HFFc6 (cell line): ENCODE data around the gene SPRY1. TPM values are rescaled to one million over a fixed set of nuclear protein-coding genes. Genes with fewer than 3 reads are reported as not detected.

ENCODE experiments used
- DNase-seq: peaks from one replicate; pipeline ENCODE4 v3.0.0-alpha.2; 2018
- H3K27ac Mint-ChIP-seq: 2 replicates; pipeline ENCODE4 v1.8.0; 2020; ENCODE audit warnings: mild to moderate bottlenecking, mixed read lengths
- H3K27me3 Mint-ChIP-seq: 2 replicates; pipeline ENCODE4 v1.8.0; 2021; ENCODE audit warnings: mild to moderate bottlenecking, moderate library complexity, mixed read lengths; ENCODE audit not compliant: insufficient read depth
- H3K36me3 Mint-ChIP-seq: 2 replicates; pipeline ENCODE4 v1.8.0; 2021; ENCODE audit warnings: low read depth, mixed read lengths
- H3K4me1 Mint-ChIP-seq: 2 replicates; pipeline ENCODE4 v1.8.0; 2020; ENCODE audit warnings: low read depth, mixed read lengths
- H3K4me3 Mint-ChIP-seq: 2 replicates; pipeline ENCODE4 v1.8.0; 2020; ENCODE audit warnings: mild to moderate bottlenecking, moderate library complexity, mixed read lengths
- H3K9me3 Mint-ChIP-seq: 2 replicates; pipeline ENCODE4 v1.8.0; 2020; ENCODE audit warnings: mild to moderate bottlenecking, mixed read lengths
- total RNA-seq, 6 experiments: library from RNA; stranded (reverse); fragmentation: NEBNext Ultra II Directional; extraction: Animal tissue kit (Norgen Biotek cat#: 25700); gene quantifications; 2 replicates in 1 of 6; 3 replicates in 5 of 6; pipeline ENCODE4 v1.2.3, GENCODE V29; 2021
- TF ChIP-seq, protein P1 (sequence below): fragments of 200-600 bp; sonication (generic); IDR thresholded peaks from 2 replicates; pipeline ENCODE4 v1.5.0; 2021; ENCODE audit warnings: antibody characterized with exemption, mild to moderate bottlenecking

Gene SPRY1
- total RNA-seq, 6 experiments from 2014 or later = 0.41 to 1.6 (median 0.56) TPM

DNA sequence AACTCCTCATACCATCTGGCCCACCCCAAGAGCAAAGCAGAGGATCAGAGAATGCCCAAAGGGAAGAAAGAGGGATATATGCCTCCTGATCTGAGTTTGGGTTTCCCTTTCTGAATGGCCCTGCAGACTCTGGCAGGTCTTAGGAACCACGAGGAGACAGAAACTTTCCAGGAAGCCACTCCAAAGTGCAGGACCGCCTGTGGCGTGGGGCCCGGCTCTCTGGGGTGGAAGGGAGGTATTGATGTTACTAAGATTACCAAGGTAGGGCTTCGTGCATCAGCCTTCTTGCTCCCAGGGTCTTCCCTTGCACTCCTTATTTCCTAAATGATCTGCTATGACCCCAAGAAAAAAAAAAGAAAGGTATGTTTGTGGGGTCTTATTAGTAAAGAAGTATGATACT is 41.9 kb upstream of the SPRY1 start:
- peaks cover 2% of the 10 kb centered on the region; the same call in 1 of the 2 replicates for H3K27me3 Mint-ChIP-seq
- TF ChIP-seq, protein P1, sequence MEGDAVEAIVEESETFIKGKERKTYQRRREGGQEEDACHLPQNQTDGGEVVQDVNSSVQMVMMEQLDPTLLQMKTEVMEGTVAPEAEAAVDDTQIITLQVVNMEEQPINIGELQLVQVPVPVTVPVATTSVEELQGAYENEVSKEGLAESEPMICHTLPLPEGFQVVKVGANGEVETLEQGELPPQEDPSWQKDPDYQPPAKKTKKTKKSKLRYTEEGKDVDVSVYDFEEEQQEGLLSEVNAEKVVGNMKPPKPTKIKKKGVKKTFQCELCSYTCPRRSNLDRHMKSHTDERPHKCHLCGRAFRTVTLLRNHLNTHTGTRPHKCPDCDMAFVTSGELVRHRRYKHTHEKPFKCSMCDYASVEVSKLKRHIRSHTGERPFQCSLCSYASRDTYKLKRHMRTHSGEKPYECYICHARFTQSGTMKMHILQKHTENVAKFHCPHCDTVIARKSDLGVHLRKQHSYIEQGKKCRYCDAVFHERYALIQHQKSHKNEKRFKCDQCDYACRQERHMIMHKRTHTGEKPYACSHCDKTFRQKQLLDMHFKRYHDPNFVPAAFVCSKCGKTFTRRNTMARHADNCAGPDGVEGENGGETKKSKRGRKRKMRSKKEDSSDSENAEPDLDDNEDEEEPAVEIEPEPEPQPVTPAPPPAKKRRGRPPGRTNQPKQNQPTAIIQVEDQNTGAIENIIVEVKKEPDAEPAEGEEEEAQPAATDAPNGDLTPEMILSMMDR = no peak

DNA sequence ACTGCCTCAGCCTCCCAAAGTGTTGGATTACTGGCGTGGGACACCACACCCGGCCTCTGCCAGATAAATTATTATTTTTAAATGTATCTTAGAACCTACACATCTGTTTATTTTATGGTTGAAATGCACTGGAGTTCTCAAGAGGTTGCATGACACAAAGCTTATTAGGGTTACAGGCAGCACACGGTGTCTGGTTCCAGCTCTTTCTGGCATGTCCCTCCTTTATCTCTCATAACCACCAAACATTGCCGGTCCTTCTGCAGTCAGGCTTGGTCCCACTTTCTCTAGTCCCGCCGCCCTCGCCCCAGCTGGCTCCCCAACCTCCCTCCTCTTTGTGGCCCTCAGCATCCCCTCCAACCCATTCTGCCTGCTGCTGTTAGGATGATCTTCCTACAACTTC is 39.7 kb upstream of the SPRY1 start:
- H3K27ac Mint-ChIP-seq = no peak overlapping the region
- TF ChIP-seq, protein P1 = no peak

More for the DNA sequence above, 41.9 kb upstream of the SPRY1 start:
- Mint-ChIP-seq H3K36me3 (no peaks in the 10 kb centered on the region), H3K4me3 (no peak overlapping the region), H3K9me3 (no peaks in the 10 kb centered on the region), H3K27ac (no peak overlapping the region), H3K4me1 (peaks cover 12% of the 10 kb centered on the region)
- no peak for DNase-seq

DNA sequence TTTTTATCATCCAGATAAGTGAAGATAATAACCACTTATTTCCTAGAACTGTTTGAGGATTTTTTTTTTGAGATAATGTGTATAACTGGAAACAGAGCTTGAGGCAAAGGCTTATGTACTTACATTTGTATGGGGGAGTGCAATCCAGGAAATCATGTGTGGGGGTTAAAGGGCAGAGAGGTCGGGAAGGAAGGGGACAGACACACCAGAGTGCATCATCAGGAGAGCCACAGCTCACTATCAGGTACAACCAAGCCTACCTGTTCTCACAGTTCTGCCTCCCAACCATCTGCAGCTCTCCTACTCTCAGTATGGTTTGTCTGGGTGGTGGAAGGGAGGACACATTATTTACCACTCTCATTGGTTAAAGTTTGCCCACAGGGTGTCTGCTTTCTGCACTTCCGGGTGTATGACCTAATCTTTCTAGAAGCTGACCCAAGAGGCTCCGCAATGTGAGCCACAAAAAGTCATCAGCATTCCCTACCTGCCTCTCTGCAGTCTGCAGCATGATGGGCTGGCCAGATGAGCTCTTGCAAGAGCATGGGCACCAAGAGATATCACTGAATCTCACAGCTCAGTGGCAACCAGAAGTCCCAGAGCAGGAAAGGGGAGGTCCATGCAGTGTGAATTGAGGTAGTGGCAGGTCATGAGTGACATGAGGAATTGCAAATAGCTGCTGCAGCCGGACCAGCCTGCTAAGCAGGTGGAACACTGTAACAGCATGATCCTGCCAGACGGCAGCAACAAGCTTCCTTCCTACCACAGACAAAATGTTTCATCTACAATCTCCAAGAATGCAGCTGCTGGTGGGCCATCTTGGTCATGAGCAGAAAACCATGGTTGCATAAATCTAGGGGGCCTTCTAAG is 36.9 kb upstream of the SPRY1 start:
- Mint-ChIP-seq H3K27me3 (peaks cover 2% of the 10 kb centered on the region; the same call in 1 of the 2 replicates), H3K27ac (no peak overlapping the region)

More for the DNA sequence above, 39.7 kb upstream of the SPRY1 start:
- peaks cover 28% of the 10 kb centered on the region for H3K4me1 Mint-ChIP-seq
- no peaks in the 10 kb centered on the region for H3K9me3 Mint-ChIP-seq
- peaks cover 2% of the 10 kb centered on the region; the same call in 1 of the 2 replicates for H3K27me3 Mint-ChIP-seq
- H3K4me3 Mint-ChIP-seq = no peak overlapping the region
- DNase-seq = no peak
- no peaks in the 10 kb centered on the region for H3K36me3 Mint-ChIP-seq

DNA sequence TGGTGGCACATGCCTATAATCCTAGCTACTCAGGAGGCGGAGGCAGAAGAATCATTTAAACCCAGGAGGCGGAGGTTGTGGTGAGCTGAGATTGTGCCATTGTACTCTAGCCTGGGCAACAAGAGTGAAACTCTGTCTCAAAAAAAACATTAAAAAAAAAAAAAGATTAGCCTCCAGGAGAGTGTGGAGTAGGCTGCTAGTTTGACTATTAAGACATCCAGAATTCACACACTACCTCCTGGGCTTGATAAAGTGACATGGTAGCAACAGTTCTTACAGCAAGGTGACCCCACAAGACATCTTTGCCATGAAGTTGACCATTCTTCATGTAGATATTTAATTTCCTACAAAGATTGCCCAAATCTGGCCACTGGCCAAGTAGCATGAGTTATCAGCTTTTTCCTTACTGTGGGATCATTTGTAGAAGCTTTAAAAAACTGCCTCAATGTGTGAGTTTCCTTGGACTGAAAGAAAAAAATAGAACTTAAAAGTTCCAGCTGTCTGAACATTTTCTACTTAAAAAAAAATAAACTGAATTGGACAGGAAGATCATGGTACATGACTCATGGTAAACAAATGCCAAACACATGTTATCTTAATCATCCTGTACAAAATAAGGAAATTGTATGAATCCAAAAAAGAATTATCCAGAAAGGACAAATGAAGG is 35.3 kb upstream of the SPRY1 start:
- Mint-ChIP-seq H3K4me1 (peaks cover 22% of the 10 kb centered on the region), H3K4me3 (no peak overlapping the region), H3K36me3 (no peaks in the 10 kb centered on the region), H3K9me3 (no peaks in the 10 kb centered on the region), H3K27me3 (no peaks in the 10 kb centered on the region), H3K27ac (peak overlapping the region; percentile 70)
- DNase-seq = peak; percentile 77
- TF ChIP-seq, protein P1 = no peak

More for the DNA sequence above, 36.9 kb upstream of the SPRY1 start:
- TF ChIP-seq, protein P1 = no peak
- Mint-ChIP-seq H3K4me1 (peaks cover 22% of the 10 kb centered on the region), H3K36me3 (no peaks in the 10 kb centered on the region), H3K4me3 (no peak overlapping the region), H3K9me3 (no peaks in the 10 kb centered on the region)
- no peak for DNase-seq

DNA sequence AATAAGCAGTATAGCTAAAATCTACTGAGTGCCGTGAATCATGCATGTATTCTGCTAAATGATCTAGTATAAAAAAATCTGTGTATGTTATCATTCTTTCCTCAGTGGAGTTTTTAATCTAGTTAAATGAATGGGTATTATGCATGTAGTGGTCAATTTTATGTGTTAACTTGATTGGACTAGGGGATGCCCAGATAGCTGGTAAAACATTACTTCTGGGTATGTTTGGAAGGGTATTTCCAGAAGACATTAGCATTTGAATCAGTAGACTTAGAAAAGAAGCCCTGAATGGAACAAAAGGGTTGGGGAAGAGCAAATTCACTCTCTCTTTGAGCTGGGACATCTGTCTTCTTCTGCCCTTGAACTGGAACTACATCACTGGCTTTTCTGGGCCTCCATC is 34.5 kb upstream of the SPRY1 start:
- no peak for DNase-seq
- no peak overlapping the region for H3K4me3 Mint-ChIP-seq
- no peaks in the 10 kb centered on the region for H3K9me3 Mint-ChIP-seq
- TF ChIP-seq, protein P1 = no peak
- H3K27me3 Mint-ChIP-seq = no peaks in the 10 kb centered on the region; the same call in 1 of the 2 replicates
- H3K27ac Mint-ChIP-seq = no peak overlapping the region
- H3K4me1 Mint-ChIP-seq = peaks cover 22% of the 10 kb centered on the region
- no peaks in the 10 kb centered on the region for H3K36me3 Mint-ChIP-seq
